GM18870 (cell line): ENCODE measurements around the gene TSR2.
"Not testable (repeated sequence)": the region's sequence is repeated elsewhere in the genome, so short reads cannot be mapped to it uniquely, and the experiment has no call there.

Experiments used
- ATAC-seq: cut with Tn5 transposase; IDR thresholded peaks from one replicate; pipeline ENCODE4 v1.9.1; 2021; ENCODE audit warnings: moderate library complexity; ENCODE audit not compliant: unreplicated experiment

Gene TSR2

GRCh38 chrX:54473993-54474859 lies 34.0 kb downstream of the TSR2 start:
- no peak for ATAC-seq

GRCh38 chrX:54479136-54480111 lies 39.2 kb downstream of the TSR2 start:
- ATAC-seq: no peak

GRCh38 chrX:54482839-54483593 lies 42.8 kb downstream of the TSR2 start:
- ATAC-seq: no peak

GRCh38 chrX:54483946-54484345 lies 43.7 kb downstream of the TSR2 start:
- no peak for ATAC-seq

- ATAC-seq: no peak
Measured at GRCh38 chrX:54484666-54485065, 44.5 kb downstream of the TSR2 start.

GRCh38 chrX:54489819-54490218 lies 49.6 kb downstream of the TSR2 start:
- not testable (repeated sequence) for ATAC-seq

- ATAC-seq: no peak
Measured at GRCh38 chrX:54492340-54492739, 52.1 kb downstream of the TSR2 start.

- no peak for ATAC-seq
Measured at GRCh38 chrX:54494166-54494988, 54.2 kb downstream of the TSR2 start.
